ENCODE results near the gene MYBPH. TPM values are rescaled to one million over a fixed set of nuclear protein-coding genes. Genes with fewer than 3 reads are reported as not detected.

MYBPH gene
- total RNA-seq, 1 experiment from 2014 or later: not detected

DNA sequence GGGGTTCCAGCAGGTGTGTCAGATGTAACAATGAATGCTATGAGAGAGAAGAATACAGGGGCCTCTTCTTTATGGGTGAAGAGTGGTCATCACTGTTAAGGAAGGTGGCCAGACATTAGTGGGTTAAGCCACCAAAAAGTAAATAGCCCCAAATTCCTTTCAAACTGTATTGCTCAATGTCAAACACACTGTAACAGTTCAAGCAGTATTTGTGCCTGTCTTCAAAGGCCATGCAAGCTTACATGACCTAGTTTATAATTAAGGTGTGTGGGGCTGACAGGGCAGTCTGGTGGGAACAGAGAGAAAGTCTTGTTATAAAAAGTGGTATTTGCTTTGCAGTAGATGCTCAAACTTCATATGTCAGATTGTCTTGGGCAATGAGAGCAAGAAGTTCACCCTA is 35.4 kb upstream of the MYBPH start:
- intact Hi-C loops (cut with micrococcal nuclease): no loop called here
- no TSS peak for BruUV-seq (replicated peaks)
- TF ChIP-seq, protein P1, sequence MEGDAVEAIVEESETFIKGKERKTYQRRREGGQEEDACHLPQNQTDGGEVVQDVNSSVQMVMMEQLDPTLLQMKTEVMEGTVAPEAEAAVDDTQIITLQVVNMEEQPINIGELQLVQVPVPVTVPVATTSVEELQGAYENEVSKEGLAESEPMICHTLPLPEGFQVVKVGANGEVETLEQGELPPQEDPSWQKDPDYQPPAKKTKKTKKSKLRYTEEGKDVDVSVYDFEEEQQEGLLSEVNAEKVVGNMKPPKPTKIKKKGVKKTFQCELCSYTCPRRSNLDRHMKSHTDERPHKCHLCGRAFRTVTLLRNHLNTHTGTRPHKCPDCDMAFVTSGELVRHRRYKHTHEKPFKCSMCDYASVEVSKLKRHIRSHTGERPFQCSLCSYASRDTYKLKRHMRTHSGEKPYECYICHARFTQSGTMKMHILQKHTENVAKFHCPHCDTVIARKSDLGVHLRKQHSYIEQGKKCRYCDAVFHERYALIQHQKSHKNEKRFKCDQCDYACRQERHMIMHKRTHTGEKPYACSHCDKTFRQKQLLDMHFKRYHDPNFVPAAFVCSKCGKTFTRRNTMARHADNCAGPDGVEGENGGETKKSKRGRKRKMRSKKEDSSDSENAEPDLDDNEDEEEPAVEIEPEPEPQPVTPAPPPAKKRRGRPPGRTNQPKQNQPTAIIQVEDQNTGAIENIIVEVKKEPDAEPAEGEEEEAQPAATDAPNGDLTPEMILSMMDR (IDR thresholded peaks at IDR 0.05; ENCODE audit: unreplicated experiment): no peak
- no peaks in the 10 kb centered on the region for H3K9me3 Mint-ChIP-seq (ENCODE audit: unreplicated experiment)
- no peaks in the 10 kb centered on the region for H3K4me1 Mint-ChIP-seq (ENCODE audit: insufficient read depth, unreplicated experiment)
- DNase-seq (ENCODE audit: unreplicated experiment): no peak
- no peak overlapping the region for H3K4me3 Mint-ChIP-seq (ENCODE audit: unreplicated experiment)
- ChIA-PET CTCF (interaction anchor here (0.6 to 18.5 kb wide), 7 partner anchors 11 to 189 kb away, joined by 3 to 702 read pairs (median 113); no protein-coding TSS in a partner anchor), POLR2A (interaction anchor here (0.7 to 1.2 kb wide), 2 partner anchors 23 to 169 kb away, joined by 3 read pairs; no protein-coding TSS in a partner anchor)
- H3K27me3 Mint-ChIP-seq (ENCODE audit: insufficient read depth, unreplicated experiment): peaks cover 11% of the 10 kb centered on the region
- H3K27ac Mint-ChIP-seq (ENCODE audit: low read depth, unreplicated experiment): no peak overlapping the region
- no peaks in the 10 kb centered on the region for H3K36me3 Mint-ChIP-seq (ENCODE audit: insufficient read depth, unreplicated experiment)

DNA sequence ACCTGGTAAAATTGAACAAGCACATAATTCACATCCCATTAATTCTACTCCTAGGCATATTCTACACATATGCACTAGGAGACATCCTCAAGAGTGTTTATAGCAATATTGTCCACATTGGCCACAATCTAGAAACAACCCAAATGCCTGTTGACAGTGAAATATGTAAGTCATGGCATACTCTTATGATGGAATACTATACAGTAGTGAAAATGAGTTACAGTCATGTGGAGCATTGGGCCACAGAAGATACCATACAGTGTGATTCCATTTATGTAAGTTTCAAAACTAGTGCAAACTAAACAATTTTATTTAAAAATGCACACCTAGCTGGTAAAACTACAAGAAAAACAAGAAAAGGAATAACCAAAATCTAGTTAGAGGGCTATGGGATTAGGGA is 34.7 kb upstream of the MYBPH start:
- no TSS peak for BruUV-seq (replicated peaks)
- H3K4me1 Mint-ChIP-seq (ENCODE audit: insufficient read depth, unreplicated experiment): no peaks in the 10 kb centered on the region
- DNase-seq (ENCODE audit: unreplicated experiment): no peak
- H3K36me3 Mint-ChIP-seq (ENCODE audit: insufficient read depth, unreplicated experiment): no peaks in the 10 kb centered on the region
- TF ChIP-seq, protein P1 (IDR thresholded peaks at IDR 0.05; ENCODE audit: unreplicated experiment): no peak
- CTCF ChIA-PET: interaction anchor here (0.6 to 18.5 kb wide), 5 partner anchors 37 to 932 kb away, joined by 3 to 702 read pairs (median 113); no protein-coding TSS in a partner anchor
- H3K27ac Mint-ChIP-seq (ENCODE audit: low read depth, unreplicated experiment): no peak overlapping the region
- H3K4me3 Mint-ChIP-seq (ENCODE audit: unreplicated experiment): no peak overlapping the region
- intact Hi-C loops (cut with micrococcal nuclease): no loop called here
- no peaks in the 10 kb centered on the region for H3K9me3 Mint-ChIP-seq (ENCODE audit: unreplicated experiment)
- POLR2A ChIA-PET: interaction anchor here (0.7 to 1.2 kb wide), 3 partner anchors 23 to 174 kb away, joined by 3 read pairs; no protein-coding TSS in a partner anchor
- peaks cover 11% of the 10 kb centered on the region for H3K27me3 Mint-ChIP-seq (ENCODE audit: insufficient read depth, unreplicated experiment)

DNA sequence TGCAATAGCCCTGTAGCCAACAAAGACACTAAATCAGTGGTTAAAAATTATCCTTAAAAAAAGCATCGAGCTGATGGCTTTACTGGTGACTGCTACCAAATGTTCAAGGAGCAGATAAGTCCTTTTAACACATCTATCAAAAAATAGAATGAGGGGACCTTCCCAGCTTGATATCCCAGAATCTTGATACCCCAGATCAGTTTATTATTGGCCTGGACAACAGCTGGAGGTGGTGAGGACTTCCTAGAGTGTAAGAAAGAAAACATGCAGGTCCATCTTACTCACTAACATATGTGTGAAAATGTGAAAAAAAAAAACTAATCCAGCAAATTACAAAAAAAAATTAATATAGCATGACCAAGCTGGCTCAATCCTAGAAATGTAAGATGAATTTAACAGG is 32.6 kb upstream of the MYBPH start:
- DNase-seq (ENCODE audit: unreplicated experiment): no peak
- Mint-ChIP-seq H3K9me3 (ENCODE audit: unreplicated experiment) (no peaks in the 10 kb centered on the region), H3K4me1 (ENCODE audit: insufficient read depth, unreplicated experiment) (no peaks in the 10 kb centered on the region), H3K27me3 (ENCODE audit: insufficient read depth, unreplicated experiment) (peaks cover 11% of the 10 kb centered on the region), H3K27ac (ENCODE audit: low read depth, unreplicated experiment) (no peak overlapping the region), H3K4me3 (ENCODE audit: unreplicated experiment) (no peak overlapping the region), H3K36me3 (ENCODE audit: insufficient read depth, unreplicated experiment) (no peaks in the 10 kb centered on the region)
- TF ChIP-seq, protein P1 (IDR thresholded peaks at IDR 0.05; ENCODE audit: unreplicated experiment): no peak
- ChIA-PET POLR2A (interaction anchor here (0.6 kb wide), 1 partner anchor 237 kb away, joined by 3 read pairs; no protein-coding TSS in a partner anchor), CTCF (interaction anchor here (0.9 to 5.5 kb wide), 4 partner anchors 8 to 168 kb away, joined by 3 to 37 read pairs (median 10); no protein-coding TSS in a partner anchor)
- intact Hi-C loops (cut with micrococcal nuclease): no loop called here
- no TSS peak for BruUV-seq (replicated peaks)

DNA sequence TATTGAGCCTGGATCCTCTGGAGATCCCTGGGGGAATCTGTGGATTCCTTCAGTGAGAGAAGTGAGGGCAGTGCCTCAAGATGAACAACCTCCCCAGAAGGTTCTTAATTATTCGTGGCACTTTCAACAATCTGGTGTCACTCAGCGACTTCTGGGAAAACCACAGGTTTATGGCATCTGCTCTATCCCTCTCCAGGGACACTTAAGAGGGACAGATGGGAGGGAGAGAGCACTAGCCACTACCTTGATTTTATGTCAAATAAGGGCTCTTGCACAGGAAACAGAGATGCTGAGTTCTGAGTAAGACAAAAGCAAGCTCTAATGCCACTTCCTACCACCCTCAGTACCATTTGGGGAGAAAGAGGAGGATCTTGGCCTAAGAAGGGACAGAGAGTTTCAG is 32.1 kb upstream of the MYBPH start:
- Mint-ChIP-seq H3K27ac (ENCODE audit: low read depth, unreplicated experiment) (no peak overlapping the region), H3K27me3 (ENCODE audit: insufficient read depth, unreplicated experiment) (peaks cover 11% of the 10 kb centered on the region), H3K9me3 (ENCODE audit: unreplicated experiment) (no peaks in the 10 kb centered on the region), H3K36me3 (ENCODE audit: insufficient read depth, unreplicated experiment) (no peaks in the 10 kb centered on the region), H3K4me3 (ENCODE audit: unreplicated experiment) (no peak overlapping the region), H3K4me1 (ENCODE audit: insufficient read depth, unreplicated experiment) (peaks cover 4% of the 10 kb centered on the region)
- ChIA-PET CTCF (interaction anchor here (0.9 to 5.5 kb wide), 4 partner anchors 8 to 168 kb away, joined by 3 to 37 read pairs (median 10); no protein-coding TSS in a partner anchor), POLR2A (interaction anchor here (0.6 kb wide), 1 partner anchor 238 kb away, joined by 3 read pairs; no protein-coding TSS in a partner anchor)
- intact Hi-C loops (cut with micrococcal nuclease): no loop called here
- TF ChIP-seq, protein P1 (IDR thresholded peaks at IDR 0.05; ENCODE audit: unreplicated experiment): no peak
- no peak for DNase-seq (ENCODE audit: unreplicated experiment)
- no TSS peak for BruUV-seq (replicated peaks)
